Fibroblast of lung (primary cell): Measurements from ENCODE around the gene KCNJ5. TPM values are rescaled to one million over a fixed set of nuclear protein-coding genes. Genes with fewer than 3 reads are reported as not detected.

Experiments used
- DNase-seq, 2 donors: peaks; one replicate each; pipeline versions ENCODE4 v3.0.0 to v3.0.0-alpha.2; 2010; ENCODE audit warnings: low read depth in 2 of 2
- H2AFZ ChIP-seq: 2 replicates; pipeline ENCODE4 v1.5.1; 2012; ENCODE audit warnings: low read length, control low read depth, inconsistent platforms
- H3K27ac ChIP-seq: 2 replicates; pipeline ENCODE4 v1.5.1; 2011; ENCODE audit warnings: low read length, control low read depth; ENCODE audit not compliant: insufficient read depth
- H3K27me3 ChIP-seq: 2 replicates; pipeline ENCODE4 v1.5.1; 2011; ENCODE audit warnings: mild to moderate bottlenecking, low read length; ENCODE audit not compliant: control insufficient read depth, insufficient read depth
- H3K36me3 ChIP-seq: 2 replicates; pipeline ENCODE4 v1.5.1; 2011; ENCODE audit warnings: low read length; ENCODE audit not compliant: control insufficient read depth, insufficient read depth
- H3K4me1 ChIP-seq: 2 replicates; pipeline ENCODE4 v1.5.1; 2011; ENCODE audit warnings: low read length; ENCODE audit not compliant: control insufficient read depth, insufficient read depth; ENCODE audit errors: extremely low read depth
- H3K4me2 ChIP-seq: 2 replicates; pipeline ENCODE4 v1.5.1; 2011; ENCODE audit warnings: low read length, control low read depth; ENCODE audit not compliant: insufficient read depth; ENCODE audit errors: extremely low read depth
- H3K4me3 ChIP-seq, 4 experiments: fragments of 200-600 bp in 1 of 4; sonication (generic) in 1 of 4; replicated peaks in 1 of 4; 2 replicates each; pipeline ENCODE4 v1.5.1; 2011 to 2016; ENCODE audit warnings: low read length in 4 of 4, low read depth in 3 of 4, mild to moderate bottlenecking in 3 of 4, control low read depth in 2 of 4, inconsistent platforms in 1 of 4, mixed read lengths in 1 of 4; ENCODE audit not compliant: insufficient read depth in 1 of 4; ENCODE audit errors: control extremely low read depth in 1 of 4
- H3K79me2 ChIP-seq: 2 replicates; pipeline ENCODE4 v1.5.1; 2012; ENCODE audit warnings: mild to moderate bottlenecking, low read length, inconsistent platforms; ENCODE audit not compliant: control insufficient read depth, insufficient read depth
- H3K9ac ChIP-seq: 2 replicates; pipeline ENCODE4 v1.5.1; 2011; ENCODE audit warnings: mild to moderate bottlenecking, low read length, control low read depth; ENCODE audit not compliant: insufficient read depth
- H3K9me3 ChIP-seq: 2 replicates; pipeline ENCODE4 v1.5.1; 2012; ENCODE audit warnings: low read depth, low read length; ENCODE audit not compliant: control insufficient read depth, insufficient read depth
- H4K20me1 ChIP-seq: 2 replicates; pipeline ENCODE4 v1.5.1; 2011; ENCODE audit warnings: low read length; ENCODE audit not compliant: control insufficient read depth, insufficient read depth; ENCODE audit errors: extremely low read depth
- EZH2 ChIP-seq: IDR thresholded peaks from 2 replicates; pipeline ENCODE4 v1.5.1; 2012; ENCODE audit warnings: low read length, control low read depth, mild to moderate bottlenecking; ENCODE audit errors: missing control alignments
- polyA plus RNA-seq, 2 donors: library from polyadenylated mRNA; depleted of rRNA in 1 of 2; stranded (reverse) in 1 of 2; unstranded in 1 of 2; fragments of >200 nt; gene quantifications; 2 replicates each; pipeline ENCODE4 v1.2.1, GENCODE V29; 2011 to 2012; ENCODE audit warnings: missing spikeins in 1 of 2
- total RNA-seq: library from RNA; depleted of rRNA; stranded (reverse); fragments of >200 nt; gene quantifications from 2 replicates; pipeline ENCODE4 v1.2.1, GENCODE V29; 2014
- TF ChIP-seq, protein P1 (sequence below), 2 donors: IDR thresholded peaks in 1 of 2; conservative IDR thresholded peaks in 1 of 2; 1 replicate in 1 of 2; 2 replicates in 1 of 2; pipeline ENCODE4 v1.5.1; 2011 to 2012; ENCODE audit warnings: low read length in 2 of 2, control low read depth in 1 of 2, inconsistent platforms in 1 of 2, low read depth in 1 of 2, mild to moderate bottlenecking in 1 of 2

The KCNJ5 gene
- total and polyA plus RNA-seq, 2 donors (not counting 1 experiment from before 2014, with no cell fraction given): 0.24 to 0.33 TPM

DNA sequence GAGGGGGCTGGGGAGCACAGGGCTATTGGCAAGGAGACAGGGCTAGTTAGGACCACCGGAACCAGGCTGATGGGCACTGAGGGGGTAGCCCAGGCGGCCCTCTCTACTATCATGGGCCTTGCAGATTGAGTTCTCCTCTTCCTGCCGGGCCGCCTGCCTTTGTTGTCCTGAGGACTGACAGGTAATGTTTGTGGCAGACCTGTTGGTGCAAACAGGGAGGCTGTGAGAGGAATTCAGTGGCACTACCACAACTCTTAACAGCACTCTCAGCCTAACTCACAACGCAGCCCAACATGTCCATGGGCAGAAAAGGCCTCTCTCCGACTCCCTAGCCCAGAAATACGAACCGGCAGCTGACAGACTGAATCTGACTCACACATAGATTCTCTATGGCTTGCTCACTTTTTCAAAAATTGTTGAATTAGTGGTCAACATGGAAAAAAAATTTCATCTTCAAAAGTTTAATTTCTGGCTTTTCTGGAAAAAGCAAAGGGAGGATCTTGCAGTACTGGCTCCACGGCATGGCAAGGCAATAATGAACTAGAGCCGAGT is 11.4 kb downstream of the KCNJ5 start:
- no peak overlapping the region for H3K9ac ChIP-seq
- H3K4me3 ChIP-seq: no peak overlapping the region
- H2AFZ ChIP-seq: no peak overlapping the region
- no peaks in the 10 kb centered on the region for H3K36me3 ChIP-seq
- peaks cover 19% of the 10 kb centered on the region for H3K4me1 ChIP-seq
- no peaks in the 10 kb centered on the region for H3K9me3 ChIP-seq
- no peak overlapping the region for H3K27ac ChIP-seq
- no peaks in the 10 kb centered on the region for H4K20me1 ChIP-seq
- no peak overlapping the region for H3K4me2 ChIP-seq
- TF ChIP-seq EZH2: no peak
- TF ChIP-seq, protein P1, sequence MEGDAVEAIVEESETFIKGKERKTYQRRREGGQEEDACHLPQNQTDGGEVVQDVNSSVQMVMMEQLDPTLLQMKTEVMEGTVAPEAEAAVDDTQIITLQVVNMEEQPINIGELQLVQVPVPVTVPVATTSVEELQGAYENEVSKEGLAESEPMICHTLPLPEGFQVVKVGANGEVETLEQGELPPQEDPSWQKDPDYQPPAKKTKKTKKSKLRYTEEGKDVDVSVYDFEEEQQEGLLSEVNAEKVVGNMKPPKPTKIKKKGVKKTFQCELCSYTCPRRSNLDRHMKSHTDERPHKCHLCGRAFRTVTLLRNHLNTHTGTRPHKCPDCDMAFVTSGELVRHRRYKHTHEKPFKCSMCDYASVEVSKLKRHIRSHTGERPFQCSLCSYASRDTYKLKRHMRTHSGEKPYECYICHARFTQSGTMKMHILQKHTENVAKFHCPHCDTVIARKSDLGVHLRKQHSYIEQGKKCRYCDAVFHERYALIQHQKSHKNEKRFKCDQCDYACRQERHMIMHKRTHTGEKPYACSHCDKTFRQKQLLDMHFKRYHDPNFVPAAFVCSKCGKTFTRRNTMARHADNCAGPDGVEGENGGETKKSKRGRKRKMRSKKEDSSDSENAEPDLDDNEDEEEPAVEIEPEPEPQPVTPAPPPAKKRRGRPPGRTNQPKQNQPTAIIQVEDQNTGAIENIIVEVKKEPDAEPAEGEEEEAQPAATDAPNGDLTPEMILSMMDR (conservative IDR thresholded peaks at IDR 0.05 in 1 of 2, IDR thresholded peaks at IDR 0.05 in 1 of 2; ENCODE audit: low read depth in 1 of 2, low read length in 2 of 2): no peak
- no peaks in the 10 kb centered on the region for H3K27me3 ChIP-seq
- H3K79me2 ChIP-seq: no peaks in the 10 kb centered on the region
- DNase-seq: peak; percentile 67 to 84

DNA sequence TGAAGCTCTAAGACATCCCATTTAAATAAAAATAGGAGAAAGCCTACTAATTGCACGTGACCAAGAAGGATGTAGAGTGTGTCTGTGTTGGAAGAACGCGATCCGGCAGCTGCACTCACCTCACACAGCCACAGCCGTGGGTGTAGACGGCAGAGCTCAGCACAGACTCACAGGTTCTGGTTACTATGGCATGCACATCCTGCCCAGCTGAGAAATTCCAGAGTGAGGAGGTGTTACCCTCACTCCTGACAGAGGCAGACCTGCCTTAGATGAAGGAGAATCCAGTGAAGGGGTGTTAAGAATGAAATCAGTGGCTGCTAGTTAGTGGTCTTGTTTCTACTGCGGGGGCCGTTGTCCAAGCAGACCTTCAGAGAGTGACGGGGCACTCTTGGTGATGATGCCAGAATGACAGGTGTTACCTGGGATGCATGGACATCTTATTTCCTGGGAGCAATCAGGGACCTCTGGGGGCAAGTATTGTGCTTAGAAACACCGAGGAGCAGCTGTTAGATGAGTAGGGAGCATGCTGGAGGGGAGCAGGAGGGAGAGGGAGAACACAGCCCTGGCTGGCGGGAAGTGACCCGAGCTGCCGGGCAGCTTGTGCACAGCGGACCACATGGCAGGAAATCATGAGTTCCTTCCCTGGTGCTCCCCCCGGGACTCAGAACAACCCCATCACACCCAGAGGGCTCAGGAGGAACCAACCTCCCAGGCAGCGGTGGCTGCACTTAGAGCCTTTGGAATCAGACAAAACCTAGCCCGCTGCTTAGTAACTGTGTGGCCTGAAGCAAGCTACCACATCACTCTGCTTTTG is 12.3 kb downstream of the KCNJ5 start:
- peak in 1 of 2 donors; percentile 91 for DNase-seq
- Histone ChIP-seq H3K4me2 (peak overlapping the region; percentile 27), H4K20me1 (no peaks in the 10 kb centered on the region), H3K9me3 (no peaks in the 10 kb centered on the region), H3K27me3 (no peaks in the 10 kb centered on the region), H3K9ac (no peak overlapping the region), H3K27ac (no peak overlapping the region), H3K4me1 (peaks cover 19% of the 10 kb centered on the region), H2AFZ (no peak overlapping the region), H3K4me3 (no peak overlapping the region), H3K79me2 (no peaks in the 10 kb centered on the region), H3K36me3 (no peaks in the 10 kb centered on the region)
- TF ChIP-seq, protein P1 (conservative IDR thresholded peaks at IDR 0.05 in 1 of 2, IDR thresholded peaks at IDR 0.05 in 1 of 2; ENCODE audit: low read depth in 1 of 2, low read length in 2 of 2): no peak
- no peak for TF ChIP-seq EZH2

DNA sequence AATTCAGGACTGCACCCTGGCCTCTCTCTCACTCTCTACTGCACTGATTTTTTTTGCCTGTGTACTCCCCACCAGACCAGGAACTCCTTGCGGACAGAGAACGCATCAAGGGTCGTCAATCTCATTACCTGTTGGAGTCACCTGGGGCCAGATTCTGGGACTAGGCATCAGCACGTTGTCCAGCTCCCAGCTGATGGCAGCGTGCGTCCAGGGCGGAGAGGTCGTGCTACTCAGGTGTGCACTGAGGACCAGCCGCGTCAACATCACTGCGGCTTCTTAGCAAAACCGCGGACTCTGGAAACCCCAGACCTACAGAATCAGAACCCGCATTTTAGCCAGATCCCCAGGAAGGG is 13.1 kb downstream of the KCNJ5 start:
- no peak overlapping the region for H3K27ac ChIP-seq
- no peak overlapping the region for H2AFZ ChIP-seq
- no peaks in the 10 kb centered on the region for H3K9me3 ChIP-seq
- H3K4me2 ChIP-seq: no peak overlapping the region
- no peaks in the 10 kb centered on the region for H3K36me3 ChIP-seq
- H3K4me1 ChIP-seq: peaks cover 27% of the 10 kb centered on the region
- no peak for TF ChIP-seq EZH2
- TF ChIP-seq, protein P1 (conservative IDR thresholded peaks at IDR 0.05 in 1 of 2, IDR thresholded peaks at IDR 0.05 in 1 of 2; ENCODE audit: low read depth in 1 of 2, low read length in 2 of 2): no peak
- no peaks in the 10 kb centered on the region for H3K79me2 ChIP-seq
- no peaks in the 10 kb centered on the region for H3K27me3 ChIP-seq
- no peak overlapping the region for H3K9ac ChIP-seq
- no peak for DNase-seq
- H4K20me1 ChIP-seq: no peaks in the 10 kb centered on the region
- no peak overlapping the region for H3K4me3 ChIP-seq
